Raji (cell line): Measurements from ENCODE around the gene HDAC3.

ENCODE experiments used
- POLR2A ChIP-seq: IDR thresholded peaks from 2 replicates; pipeline ENCODE4 v1.6.1; 2011; ENCODE audit warnings: low read depth, low read length, control low read depth; ENCODE audit not compliant: insufficient read depth

The HDAC3 gene

DNA sequence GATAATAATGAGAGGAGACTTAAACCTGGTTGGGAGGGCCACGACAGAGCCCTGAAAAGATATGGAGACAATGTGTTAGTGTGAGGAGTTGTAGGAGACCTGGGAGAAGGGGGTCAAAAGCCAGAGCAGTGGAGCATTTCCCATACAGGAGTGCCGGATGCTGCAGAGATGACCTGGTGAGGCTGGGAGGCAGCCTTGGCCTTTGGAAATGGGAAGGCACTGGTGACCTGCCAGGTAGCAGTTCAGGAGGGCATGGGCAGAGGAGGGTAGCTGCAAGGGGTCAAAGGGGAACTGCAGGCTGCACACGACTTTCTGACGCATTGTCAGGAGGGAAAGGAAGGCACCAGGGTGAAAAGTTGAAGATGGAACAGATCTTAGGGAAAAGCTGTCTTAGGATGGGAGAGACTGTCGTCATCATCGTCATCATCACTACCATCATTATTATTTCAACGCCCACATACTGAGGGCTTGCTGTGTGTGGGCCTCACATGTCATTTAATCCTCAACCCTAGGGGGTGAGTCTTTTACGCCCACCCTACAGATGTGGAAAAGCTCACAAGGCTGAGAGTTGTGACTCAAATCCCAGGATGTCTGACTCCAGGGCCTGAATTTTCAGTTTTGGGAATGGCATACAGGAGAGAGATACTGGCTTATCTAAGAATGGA, 32.1 kb upstream of the HDAC3 start:
- no peak for TF ChIP-seq POLR2A

DNA sequence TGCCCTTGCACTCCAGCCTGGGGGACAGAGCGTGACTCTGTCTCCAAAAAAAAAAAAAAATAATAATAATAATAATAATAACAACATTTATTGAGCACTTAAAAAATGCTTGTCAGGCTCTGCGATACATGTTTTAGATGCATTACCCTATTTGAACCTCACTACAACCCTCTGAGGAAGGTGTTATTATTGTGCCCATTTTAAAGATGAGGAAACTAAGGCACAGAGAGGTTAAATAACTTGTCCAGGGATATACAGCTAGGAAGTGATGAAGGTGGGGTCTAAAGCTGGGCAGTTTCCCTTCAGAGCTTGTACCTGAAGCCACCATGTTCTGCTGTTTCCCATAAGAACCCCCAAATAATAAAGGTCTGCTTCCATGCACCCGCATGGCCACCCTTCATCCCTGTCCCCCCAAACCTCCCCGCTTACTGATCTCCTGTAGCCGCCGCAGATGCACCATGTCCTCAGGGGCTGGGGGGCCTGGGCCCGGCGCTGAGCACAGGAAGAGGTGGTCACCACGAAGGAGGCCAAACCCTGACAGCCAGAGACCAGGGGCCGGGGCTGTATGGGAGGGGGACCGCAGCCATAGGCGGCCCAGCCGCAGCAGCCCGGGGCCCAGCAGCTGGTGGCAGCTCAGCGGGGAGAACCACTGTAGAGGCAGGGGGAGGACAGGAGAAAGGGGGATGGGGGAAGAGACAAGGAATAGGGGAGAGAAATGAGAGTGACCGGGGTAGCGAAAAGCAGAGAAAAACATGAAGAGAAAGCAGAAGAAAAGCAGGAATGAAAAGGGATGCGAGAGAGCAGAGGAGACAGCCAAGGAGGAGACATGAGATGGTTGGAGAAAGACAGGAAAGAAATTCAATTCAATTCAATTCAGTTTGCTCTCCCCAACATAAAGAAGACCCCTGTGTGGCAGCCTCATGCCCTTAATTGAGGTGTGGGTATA, 29.6 kb upstream of the HDAC3 start:
- TF ChIP-seq POLR2A, result no peak

DNA sequence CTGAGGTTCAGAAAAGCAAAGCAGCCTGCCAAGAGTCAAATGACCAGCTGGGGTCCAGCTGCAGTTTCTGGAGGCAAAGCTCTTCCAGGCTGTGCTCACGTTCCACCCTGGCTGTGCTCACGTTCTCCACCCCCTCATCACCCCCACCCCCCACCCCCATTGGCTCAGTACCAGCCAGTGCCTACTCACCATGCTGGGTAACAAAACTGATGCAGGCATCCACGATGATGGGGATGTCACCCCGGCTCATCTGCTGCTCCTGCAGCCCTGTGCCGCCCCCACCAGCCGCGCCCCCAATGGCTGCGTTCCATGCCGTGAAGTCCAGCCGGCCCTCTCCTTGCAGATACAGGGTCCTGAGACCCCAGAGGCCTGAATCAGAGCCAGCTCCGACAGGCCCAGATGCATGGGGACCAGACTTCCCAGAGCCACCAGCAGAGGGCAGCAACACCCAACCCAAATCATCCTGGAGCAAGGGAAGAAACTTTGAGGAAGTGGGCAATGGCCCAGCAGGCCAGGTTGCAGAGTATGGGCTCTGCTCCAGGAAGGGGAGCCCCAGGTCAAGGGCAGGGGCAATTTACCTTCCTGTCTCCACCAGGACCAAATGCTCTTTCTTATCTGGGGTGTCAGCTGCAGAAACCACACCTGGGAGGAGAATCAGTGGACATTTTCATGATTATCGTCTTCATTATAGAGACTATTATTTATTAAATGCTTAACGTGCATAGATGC, 28.2 kb upstream of the HDAC3 start:
- TF ChIP-seq POLR2A, result no peak

DNA sequence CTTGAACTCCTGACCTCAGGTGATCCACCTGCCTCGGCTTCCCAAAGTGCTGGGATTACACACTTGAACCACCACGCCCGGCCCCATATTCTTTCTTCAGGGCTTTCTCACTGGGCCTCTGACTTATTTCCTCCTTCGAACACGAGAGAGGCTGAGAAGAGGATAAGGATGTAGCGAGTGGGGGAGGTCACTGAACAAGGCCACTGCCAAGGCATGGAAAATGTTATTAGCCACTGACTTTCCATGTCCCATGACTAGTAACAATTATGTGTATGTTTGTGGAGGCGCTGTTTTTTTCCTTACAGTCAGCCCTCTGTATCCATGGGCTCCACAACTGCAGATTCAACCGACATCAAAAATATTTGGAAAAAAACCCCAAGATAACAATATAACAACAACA, 26.9 kb upstream of the HDAC3 start:
- TF ChIP-seq POLR2A, result no peak

DNA sequence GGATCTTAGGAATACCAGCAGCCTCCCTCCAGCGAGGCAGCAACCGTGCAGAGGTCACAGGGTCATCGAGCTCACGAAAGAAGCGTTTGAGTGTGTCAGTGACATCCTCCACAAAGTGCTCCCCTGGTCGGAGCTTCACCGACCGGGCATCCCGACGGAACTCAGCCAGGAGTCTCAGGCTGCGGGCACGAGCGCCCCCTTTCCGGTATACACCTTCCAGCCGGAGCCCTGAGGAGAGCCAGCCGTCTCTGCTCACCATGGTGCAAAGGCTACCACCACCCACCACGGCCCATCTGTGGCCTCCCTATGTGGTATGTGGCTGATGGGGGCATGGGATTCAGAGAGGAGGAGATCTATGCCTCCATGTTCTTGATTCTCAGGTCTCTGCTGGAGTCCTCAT, 25.4 kb upstream of the HDAC3 start:
- TF ChIP-seq POLR2A, result no peak

DNA sequence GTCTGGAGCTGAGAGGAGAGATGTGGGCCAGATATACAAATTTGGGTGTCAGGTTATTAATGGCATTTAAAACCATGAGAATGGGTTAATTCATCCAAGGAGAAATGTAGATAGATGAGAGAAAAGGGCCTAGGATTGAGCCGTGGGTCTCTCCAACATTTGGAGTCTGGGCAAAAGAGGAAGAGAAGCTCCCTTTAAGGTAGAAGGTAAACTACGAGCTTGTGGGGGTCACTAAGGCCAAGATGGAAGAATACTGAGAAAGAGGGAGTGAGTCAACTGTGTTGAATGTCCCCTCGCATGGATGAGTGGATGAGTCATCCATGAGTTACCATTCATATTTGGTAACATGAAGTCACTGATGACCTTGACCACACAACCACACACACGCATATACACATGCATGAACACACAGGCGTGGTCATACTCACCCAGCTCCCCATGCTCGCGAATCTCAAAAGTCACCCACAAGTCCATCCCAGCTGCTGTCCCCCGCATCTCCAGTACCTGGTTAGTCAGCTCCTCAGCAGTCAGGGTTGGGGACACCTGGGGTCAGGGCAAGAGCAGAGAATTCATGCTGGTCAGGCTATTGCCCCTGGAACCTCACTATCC, 21.4 kb upstream of the HDAC3 start:
- TF ChIP-seq POLR2A, result no peak

DNA sequence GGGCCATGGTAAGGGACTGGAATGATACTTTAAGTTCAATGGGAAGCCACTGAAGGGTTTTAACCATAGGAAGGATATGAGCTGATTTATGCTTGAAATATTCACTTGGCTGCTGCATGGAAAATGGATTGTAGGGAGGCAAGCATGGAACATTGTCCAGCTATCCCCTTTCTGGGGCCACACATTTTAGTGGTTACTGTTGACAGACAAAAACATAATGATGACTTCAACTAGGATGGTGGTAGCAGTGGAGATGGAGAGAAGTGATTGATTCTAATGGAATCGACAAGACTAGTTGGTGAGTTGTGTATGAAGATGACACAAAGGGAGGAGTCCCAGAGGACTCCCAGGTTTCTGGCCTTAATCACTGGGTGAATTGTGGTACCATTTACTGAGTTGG, 20.8 kb upstream of the HDAC3 start:
- TF ChIP-seq POLR2A, result no peak

DNA sequence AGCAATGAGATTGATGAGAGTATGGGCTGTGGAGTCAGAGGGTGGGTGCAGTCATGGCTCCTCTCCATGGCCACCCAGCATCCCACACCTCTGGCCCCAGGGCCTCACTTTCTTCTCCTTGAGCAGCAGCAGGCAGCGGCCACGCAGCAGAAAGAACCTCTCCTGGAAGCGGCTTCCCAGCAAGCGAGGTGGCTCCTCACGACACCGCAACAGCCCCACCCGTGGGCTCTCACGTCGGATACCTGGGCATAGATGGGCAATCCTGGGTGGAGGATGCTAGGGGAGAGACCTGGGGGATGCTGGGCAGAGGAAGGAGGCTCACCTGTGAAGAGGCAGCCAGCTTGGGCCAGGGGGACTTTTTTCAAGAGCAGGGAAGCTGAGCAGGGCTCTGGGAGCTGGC, 19.7 kb upstream of the HDAC3 start:
- no peak for TF ChIP-seq POLR2A

DNA sequence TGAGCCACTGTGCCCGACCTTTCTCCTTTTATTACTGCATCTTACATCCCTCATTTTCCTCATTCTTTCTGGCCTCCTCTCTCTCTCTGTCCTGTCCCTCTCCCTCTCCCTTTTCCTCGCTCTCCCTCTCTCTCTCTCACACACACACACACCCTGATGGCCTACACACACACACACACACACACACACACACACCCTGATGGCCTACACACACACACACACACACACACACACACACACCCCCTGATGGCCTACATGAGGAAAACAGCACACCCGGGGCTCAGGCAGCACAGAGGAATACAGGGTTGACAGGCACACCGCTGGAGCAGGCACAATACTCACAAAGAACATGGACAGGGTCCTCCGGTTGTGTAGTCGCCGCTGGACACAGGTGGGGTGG, 18.4 kb upstream of the HDAC3 start:
- TF ChIP-seq POLR2A, result no peak

DNA sequence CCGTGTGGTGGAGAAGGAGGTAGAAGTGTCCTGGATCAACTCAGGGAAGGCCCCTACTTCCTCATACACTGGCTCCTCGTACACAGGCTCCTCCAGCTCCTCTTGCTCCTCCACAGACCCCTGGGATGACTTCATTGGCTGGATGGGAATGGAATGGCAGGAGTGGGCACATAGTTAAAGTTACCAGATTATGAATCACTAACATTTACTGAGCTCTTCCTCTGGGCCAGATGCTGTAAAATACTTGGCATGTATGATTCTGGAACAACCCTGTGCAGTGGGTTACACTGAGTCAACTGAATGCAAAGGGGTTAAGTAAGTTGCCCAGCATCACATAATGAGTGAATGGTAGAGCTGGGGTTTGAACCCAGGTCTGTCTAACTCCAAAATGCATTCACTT, 17.6 kb upstream of the HDAC3 start:
- TF ChIP-seq POLR2A, result no peak

DNA sequence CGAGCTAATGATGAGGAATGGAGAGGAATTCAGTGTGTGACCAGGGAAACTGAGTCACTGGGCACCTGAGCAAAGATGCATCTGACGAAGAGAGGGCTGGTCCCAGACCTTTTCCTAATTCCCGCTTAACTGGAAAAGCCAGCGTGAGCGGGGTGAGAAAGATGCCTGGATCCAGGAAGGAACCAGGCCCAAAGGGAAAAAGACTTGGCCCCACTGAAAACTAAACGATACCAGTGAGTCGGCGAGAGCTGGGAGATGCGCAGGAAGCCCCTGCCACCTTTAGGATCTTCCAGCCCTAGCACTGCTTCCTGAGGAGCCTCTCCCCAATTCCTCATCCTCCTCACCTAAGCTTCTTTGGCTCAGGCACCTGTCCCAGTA, 15.1 kb upstream of the HDAC3 start:
- no peak for TF ChIP-seq POLR2A

DNA sequence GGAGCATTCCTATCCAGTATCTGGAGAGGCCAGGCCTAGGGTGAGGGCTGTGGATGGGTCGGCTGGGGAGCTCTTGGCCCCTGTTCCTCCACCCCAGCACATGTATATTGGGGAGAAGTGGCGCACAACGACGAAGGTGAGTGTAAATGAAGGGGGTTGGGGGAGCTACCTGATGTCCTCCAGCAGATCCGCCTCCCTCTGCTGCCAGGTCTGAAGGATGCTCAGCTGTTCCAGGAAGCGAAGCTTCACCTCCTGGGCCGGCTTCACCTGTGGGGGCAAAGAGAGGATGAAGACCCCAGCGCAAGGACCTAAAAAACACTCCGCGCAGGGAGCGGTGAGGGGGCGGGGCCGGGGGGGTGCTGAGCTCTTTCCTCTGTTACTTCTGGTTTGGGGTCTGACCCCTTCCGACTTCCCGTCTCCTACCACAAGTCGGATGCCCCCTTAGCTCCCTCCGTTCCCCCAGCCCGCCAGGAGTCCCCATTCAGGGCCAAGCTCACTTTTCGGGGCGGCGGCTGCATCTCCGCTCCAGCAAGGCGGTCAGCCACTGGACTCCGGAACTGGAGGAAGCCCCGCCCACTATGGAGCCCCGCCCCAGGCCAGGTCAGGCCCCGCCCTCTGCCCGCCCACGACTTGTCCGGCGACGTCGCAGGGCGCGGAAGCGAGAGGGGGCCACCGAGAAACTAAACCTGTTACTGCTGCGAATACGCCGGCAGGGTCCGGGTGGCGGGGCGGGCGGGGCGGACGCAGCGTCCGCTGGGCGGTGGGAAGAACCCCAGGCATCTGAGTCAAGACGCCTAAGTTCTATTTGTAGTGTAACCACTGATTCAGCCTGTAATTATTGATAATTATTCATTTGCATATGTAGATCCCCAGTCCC, 14.4 kb upstream of the HDAC3 start, which contains the start of gene FCHSD1:
Gene FCHSD1 (minus strand): TSS at position 568 of the 877 bp plus-strand sequence. CDS start 50 bp downstream, at position 518.
- TF ChIP-seq POLR2A, result no peak

DNA sequence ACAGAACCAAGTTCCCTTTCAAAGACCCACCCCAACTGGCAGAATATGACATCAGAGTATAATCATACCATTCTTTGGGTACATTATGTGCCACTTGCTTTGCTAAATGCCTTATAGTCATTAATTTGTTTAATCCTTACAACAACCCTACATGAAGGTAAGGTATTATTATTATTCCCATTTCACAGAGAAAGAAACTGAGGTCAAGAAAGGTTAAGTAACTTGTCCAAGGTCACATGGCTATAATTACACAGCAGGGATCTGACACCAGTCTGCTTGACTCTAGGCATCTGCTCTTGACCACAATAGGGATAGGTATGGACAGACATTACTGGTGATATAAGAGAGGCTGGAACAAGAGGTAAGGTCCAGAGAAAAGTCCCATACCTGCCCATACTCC, 13.3 kb upstream of the HDAC3 start:
- no peak for TF ChIP-seq POLR2A

DNA sequence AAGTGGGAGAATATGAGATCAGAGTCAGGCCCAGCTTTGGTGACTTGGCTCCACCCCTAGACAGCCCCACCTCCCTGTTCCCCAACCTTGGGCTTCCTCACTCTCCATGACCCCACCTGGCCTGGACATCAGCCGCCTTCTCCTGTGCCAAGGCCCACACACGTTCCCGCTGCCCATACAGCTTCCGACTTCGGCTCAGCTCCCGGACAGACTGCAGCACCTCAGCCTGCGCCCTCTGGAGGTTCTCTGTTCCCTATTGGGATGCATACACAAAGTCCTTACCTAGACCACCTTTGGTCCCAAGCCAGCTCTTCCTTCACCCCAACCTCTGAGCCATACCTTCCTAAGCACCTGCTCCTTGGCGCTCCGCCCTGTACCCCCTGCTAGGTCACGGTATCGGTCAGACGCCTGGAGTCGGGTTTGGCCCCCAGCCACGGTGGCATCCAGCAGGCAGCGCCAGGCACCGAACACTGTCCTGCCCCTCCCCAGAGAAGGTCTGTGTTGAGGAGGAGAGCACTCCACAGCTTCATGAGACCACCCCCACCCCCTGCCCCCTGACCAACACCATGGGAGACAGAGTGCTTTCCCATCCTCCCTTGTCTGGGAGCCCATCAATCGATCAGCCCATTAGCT, 12.5 kb upstream of the HDAC3 start:
- no peak for TF ChIP-seq POLR2A

DNA sequence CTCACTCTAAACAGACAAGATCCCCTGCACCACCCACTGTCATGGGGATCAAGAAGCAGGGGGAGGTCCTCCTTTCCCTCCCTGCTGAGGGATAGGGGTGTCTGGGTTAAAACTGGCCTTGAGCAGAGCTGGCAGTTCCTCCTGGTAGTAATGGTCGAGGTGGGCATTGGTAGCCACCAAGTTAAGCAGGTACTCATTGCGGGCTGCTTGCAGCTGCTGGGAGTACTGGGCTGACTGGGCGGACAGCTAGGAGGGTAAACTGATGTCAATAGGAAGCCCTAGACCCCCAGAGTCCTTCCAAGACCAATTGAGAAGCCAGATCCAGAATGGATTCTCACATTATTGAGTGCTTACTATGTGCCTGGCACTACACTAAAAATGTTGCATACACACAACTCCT, 11.2 kb upstream of the HDAC3 start:
- TF ChIP-seq POLR2A, result no peak
